ENCODE results near the gene RFTN2. TPM values are rescaled to one million over a fixed set of nuclear protein-coding genes. Genes with fewer than 3 reads are reported as not detected.

RFTN2 gene
- polyA plus RNA-seq, 1 donor (not counting 4 experiments of a cell fraction or from before 2014, with no cell fraction given), result 0.37 TPM

GRCh38 chr2:197615016-197615652 is 60.3 kb downstream of the RFTN2 start:
- Histone ChIP-seq H3K36me3 (ENCODE audit: control insufficient read depth in 2 of 2, extremely low read depth in 1 of 2, insufficient read depth in 2 of 2, low read length in 2 of 2) (no peaks in the 10 kb centered on the region), H3K4me3 (ENCODE audit: control insufficient read depth in 2 of 3, extremely low read depth in 1 of 3, insufficient read depth in 2 of 3, low read depth in 1 of 3, low read length in 3 of 3) (no peak overlapping the region), H3K9me3 (ENCODE audit: control insufficient read depth, low read depth, low read length) (no peaks in the 10 kb centered on the region), H3K27ac (ENCODE audit: control insufficient read depth, insufficient read depth, low read length) (no peak overlapping the region), H3K79me2 (ENCODE audit: control insufficient read depth, insufficient read depth, low read length) (no peaks in the 10 kb centered on the region), H4K20me1 (ENCODE audit: control insufficient read depth, extremely low read depth, insufficient read depth, low read length) (no peaks in the 10 kb centered on the region), H2AFZ (ENCODE audit: control insufficient read depth, low read length) (peak overlapping the region; percentile 25), H3K9me1 (ENCODE audit: control insufficient read depth, extremely low read depth, insufficient read depth, low read length) (peaks cover 5% of the 10 kb centered on the region), H3K9ac (ENCODE audit: control insufficient read depth, extremely low read depth, insufficient read depth, low read length) (no peak overlapping the region), H3K4me2 (ENCODE audit: control insufficient read depth, extremely low read depth, insufficient read depth, low read depth, low read length) (peak overlapping the region; percentile 39), H3K4me1 (ENCODE audit: control insufficient read depth, extremely low read depth, insufficient read depth, low read length) (peaks cover 15% of the 10 kb centered on the region), H3K27me3 (ENCODE audit: control insufficient read depth, extremely low read depth, insufficient read depth, low read length) (no peaks in the 10 kb centered on the region)
- dilution Hi-C loops (cut with MboI; ENCODE audit: extremely low pct_ligation_motif_present, low sequenced_read_pairs), result no loop called here
- TF ChIP-seq EZH2 (IDR thresholded peaks at IDR 0.05; ENCODE audit: low read length), result no peak
- TF ChIP-seq CTCF (optimal IDR thresholded peaks at IDR 0.05 in 1 of 3, IDR thresholded peaks at IDR 0.05 in 1 of 3, conservative IDR thresholded peaks at IDR 0.05 in 1 of 3; ENCODE audit: extremely low read depth in 1 of 3, insufficient read depth in 2 of 3, low read length in 3 of 3), result peak; percentile 72 to 95 (median 85)
- peak; percentile 58 for DNase-seq (ENCODE audit: low read depth, low spot score)
- peak; percentile 98 for FAIRE-seq

- no peak for FAIRE-seq
- Histone ChIP-seq H3K79me2 (ENCODE audit: control insufficient read depth, insufficient read depth, low read length) (no peaks in the 10 kb centered on the region), H3K27ac (ENCODE audit: control insufficient read depth, insufficient read depth, low read length) (no peak overlapping the region), H3K9me3 (ENCODE audit: control insufficient read depth, low read depth, low read length) (no peaks in the 10 kb centered on the region), H3K36me3 (ENCODE audit: control insufficient read depth in 2 of 2, extremely low read depth in 1 of 2, insufficient read depth in 2 of 2, low read length in 2 of 2) (no peaks in the 10 kb centered on the region), H3K4me1 (ENCODE audit: control insufficient read depth, extremely low read depth, insufficient read depth, low read length) (peaks cover 15% of the 10 kb centered on the region), H2AFZ (ENCODE audit: control insufficient read depth, low read length) (peak overlapping the region; percentile 4), H3K4me3 (ENCODE audit: control insufficient read depth in 2 of 3, extremely low read depth in 1 of 3, insufficient read depth in 2 of 3, low read depth in 1 of 3, low read length in 3 of 3) (no peak overlapping the region), H3K9me1 (ENCODE audit: control insufficient read depth, extremely low read depth, insufficient read depth, low read length) (peaks cover 5% of the 10 kb centered on the region), H3K4me2 (ENCODE audit: control insufficient read depth, extremely low read depth, insufficient read depth, low read depth, low read length) (peak overlapping the region; percentile 39), H4K20me1 (ENCODE audit: control insufficient read depth, extremely low read depth, insufficient read depth, low read length) (no peaks in the 10 kb centered on the region), H3K9ac (ENCODE audit: control insufficient read depth, extremely low read depth, insufficient read depth, low read length) (no peak overlapping the region), H3K27me3 (ENCODE audit: control insufficient read depth, extremely low read depth, insufficient read depth, low read length) (no peaks in the 10 kb centered on the region)
- dilution Hi-C loops (cut with MboI; ENCODE audit: extremely low pct_ligation_motif_present, low sequenced_read_pairs), result no loop called here
- DNase-seq (ENCODE audit: low read depth, low spot score), result no peak
- TF ChIP-seq EZH2 (IDR thresholded peaks at IDR 0.05; ENCODE audit: low read length) (no peak), CTCF (optimal IDR thresholded peaks at IDR 0.05 in 1 of 3, IDR thresholded peaks at IDR 0.05 in 1 of 3, conservative IDR thresholded peaks at IDR 0.05 in 1 of 3; ENCODE audit: extremely low read depth in 1 of 3, insufficient read depth in 2 of 3, low read length in 3 of 3) (no peak)
These were observed 60.9 kb downstream of the RFTN2 start for GRCh38 chr2:197614532-197614931.

Measured in keratinocyte (primary cell).